Thyroid gland (tissue), 4 donors: ENCODE data around the gene COMT.

Experiments
- POLR2A ChIP-seq, 2 donors: fragments of 450-650 bp; IDR thresholded peaks; one replicate each; pipeline ENCODE4 v1.6.1; 2017; ENCODE audit warnings: antibody characterized with exemption in 2 of 2, mild to moderate bottlenecking in 2 of 2, moderate library complexity in 1 of 2
- TF ChIP-seq, protein P1 (sequence below), 6 experiments: fragments of 200-600 bp in 3 of 6; fragments of 450-650 bp in 3 of 6; sonication (generic) in 3 of 6; IDR thresholded peaks; one replicate each; pipeline ENCODE4 v1.5.1; 2016 to 2019; ENCODE audit warnings: antibody characterized with exemption in 6 of 6, mild to moderate bottlenecking in 2 of 6, inconsistent platforms in 1 of 6, moderate library complexity in 1 of 6

DNA sequence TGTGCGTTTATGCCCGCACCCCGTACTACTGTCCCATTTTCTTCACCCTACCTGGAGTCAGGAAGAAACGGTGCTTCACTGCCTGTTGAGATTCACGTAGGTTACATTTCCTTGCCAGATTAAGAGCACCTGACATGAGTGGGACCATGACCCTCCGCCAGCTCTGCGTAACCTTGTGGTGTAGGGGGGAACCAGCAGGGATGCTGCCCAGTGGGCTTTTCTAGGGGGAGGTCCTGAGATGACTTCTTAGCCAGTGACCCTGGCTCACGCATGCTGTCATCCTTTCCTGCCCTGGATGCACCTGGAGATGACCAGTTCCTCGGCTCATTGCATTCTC, 76.0 kb downstream of the COMT start:
- TF ChIP-seq, protein P1, sequence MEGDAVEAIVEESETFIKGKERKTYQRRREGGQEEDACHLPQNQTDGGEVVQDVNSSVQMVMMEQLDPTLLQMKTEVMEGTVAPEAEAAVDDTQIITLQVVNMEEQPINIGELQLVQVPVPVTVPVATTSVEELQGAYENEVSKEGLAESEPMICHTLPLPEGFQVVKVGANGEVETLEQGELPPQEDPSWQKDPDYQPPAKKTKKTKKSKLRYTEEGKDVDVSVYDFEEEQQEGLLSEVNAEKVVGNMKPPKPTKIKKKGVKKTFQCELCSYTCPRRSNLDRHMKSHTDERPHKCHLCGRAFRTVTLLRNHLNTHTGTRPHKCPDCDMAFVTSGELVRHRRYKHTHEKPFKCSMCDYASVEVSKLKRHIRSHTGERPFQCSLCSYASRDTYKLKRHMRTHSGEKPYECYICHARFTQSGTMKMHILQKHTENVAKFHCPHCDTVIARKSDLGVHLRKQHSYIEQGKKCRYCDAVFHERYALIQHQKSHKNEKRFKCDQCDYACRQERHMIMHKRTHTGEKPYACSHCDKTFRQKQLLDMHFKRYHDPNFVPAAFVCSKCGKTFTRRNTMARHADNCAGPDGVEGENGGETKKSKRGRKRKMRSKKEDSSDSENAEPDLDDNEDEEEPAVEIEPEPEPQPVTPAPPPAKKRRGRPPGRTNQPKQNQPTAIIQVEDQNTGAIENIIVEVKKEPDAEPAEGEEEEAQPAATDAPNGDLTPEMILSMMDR (IDR thresholded peaks at IDR 0.05), result no peak
- no peak for TF ChIP-seq POLR2A (IDR thresholded peaks at IDR 0.05)
